ENCODE measurements around the gene CATSPERD.

Gene CATSPERD

GRCh38 chr19:5711025-5711424 lies 9.4 kb upstream of the CATSPERD start:
- TF ChIP-seq, protein P1, sequence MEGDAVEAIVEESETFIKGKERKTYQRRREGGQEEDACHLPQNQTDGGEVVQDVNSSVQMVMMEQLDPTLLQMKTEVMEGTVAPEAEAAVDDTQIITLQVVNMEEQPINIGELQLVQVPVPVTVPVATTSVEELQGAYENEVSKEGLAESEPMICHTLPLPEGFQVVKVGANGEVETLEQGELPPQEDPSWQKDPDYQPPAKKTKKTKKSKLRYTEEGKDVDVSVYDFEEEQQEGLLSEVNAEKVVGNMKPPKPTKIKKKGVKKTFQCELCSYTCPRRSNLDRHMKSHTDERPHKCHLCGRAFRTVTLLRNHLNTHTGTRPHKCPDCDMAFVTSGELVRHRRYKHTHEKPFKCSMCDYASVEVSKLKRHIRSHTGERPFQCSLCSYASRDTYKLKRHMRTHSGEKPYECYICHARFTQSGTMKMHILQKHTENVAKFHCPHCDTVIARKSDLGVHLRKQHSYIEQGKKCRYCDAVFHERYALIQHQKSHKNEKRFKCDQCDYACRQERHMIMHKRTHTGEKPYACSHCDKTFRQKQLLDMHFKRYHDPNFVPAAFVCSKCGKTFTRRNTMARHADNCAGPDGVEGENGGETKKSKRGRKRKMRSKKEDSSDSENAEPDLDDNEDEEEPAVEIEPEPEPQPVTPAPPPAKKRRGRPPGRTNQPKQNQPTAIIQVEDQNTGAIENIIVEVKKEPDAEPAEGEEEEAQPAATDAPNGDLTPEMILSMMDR (IDR thresholded peaks at IDR 0.05), result no peak

DNA sequence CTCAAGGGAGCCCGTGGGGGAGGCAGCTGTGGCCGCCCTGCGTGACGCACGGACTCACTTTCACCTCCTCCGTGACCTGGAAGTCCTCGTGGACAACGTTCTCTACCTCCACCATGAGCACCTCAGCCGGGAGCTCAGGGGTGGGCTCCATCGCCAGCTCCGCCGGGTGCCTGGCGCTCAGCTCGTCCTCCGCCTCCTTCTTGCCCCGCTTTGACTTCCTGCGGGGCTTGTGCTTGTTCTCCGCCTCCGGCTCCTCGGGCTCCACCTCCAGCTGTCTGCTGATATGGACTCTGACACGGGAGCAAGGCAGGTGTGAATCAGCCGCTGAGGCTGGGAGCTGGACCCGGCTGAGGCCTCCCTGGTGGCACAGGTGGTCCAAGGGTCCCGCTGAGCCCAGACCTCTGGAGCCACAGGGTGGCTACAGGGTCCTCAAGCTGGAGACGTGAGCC lies 8.7 kb upstream of the CATSPERD start:
- TF ChIP-seq, protein P1 (IDR thresholded peaks at IDR 0.05), result no peak

DNA sequence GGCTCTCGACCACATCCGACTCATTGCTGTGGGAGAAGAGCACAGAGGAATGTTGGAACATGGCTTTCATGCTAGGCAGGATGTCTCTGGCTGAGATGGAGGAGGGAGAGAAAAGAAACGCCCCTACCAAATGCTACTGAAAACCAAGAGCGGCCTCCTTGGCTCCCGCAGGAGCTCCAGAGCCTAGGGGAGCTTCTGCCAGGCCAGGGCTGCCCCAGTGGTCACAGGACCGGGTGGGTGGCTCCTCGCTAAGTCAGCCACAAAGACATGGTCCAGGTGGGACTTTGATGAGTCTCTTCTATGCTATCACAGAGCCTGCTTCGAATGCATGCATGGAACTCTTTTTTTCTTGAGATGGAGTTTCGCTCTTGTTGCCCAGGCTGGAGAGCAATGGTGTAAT lies 7.2 kb upstream of the CATSPERD start:
- TF ChIP-seq, protein P1 (IDR thresholded peaks at IDR 0.05), result no peak

DNA sequence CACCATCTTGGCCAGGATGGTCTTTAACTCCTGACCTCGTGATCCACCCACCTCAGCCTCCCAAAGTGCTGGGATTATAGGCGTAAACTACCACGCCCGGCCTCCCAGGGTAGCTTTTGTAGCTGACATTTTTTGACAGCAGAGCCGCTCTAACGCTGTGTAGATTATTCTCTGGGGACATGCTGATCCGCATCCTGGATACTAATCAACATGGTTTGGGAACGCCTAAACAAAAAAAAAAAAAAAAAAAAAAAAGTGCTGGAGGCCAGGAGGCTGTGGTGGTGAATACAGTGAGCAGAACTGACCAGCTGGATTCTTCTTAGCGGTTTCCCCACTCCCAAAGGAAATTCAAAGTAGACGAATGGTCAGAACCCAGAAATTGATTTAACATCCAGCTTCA lies 5.6 kb upstream of the CATSPERD start:
- TF ChIP-seq, protein P1 (IDR thresholded peaks at IDR 0.05), result no peak

- TF ChIP-seq, protein P1 (IDR thresholded peaks at IDR 0.05), result no peak
Observed at GRCh38 chr19:5717215-5717935, 3.1 kb upstream of the CATSPERD start.

DNA sequence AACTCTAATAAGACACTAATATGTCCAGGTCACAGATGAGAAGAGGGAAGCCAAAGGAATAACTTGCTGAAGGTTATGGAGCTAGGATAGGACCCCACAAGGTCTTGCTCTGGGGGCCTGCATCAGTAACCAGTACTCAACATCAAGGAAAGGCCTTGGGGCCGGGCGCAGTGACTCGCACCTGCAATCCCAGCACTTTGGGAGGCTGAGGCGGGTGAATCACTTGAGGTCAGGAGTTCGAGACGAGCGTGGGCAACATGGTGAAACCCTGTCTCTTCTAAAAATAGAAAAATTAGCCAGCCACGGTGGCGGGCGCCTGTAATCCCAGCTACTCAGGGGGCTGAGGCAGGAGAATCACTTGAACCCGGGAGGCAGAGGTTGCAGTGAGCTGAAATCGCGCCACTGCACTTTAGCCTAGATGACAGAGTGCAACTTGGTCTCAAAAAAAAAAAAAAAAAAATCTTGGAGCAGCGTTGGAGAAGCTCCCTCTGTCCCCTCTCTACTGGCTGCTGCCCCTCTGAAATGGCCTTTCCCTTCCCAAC lies 2.3 kb upstream of the CATSPERD start:
- TF ChIP-seq, protein P1 (IDR thresholded peaks at IDR 0.05), result no peak

- TF ChIP-seq, protein P1 (IDR thresholded peaks at IDR 0.05), result no peak
Observed at GRCh38 chr19:5718579-5719273, 1.7 kb upstream of the CATSPERD start.
